Measurements from ENCODE around the gene DNAH1.

DNA sequence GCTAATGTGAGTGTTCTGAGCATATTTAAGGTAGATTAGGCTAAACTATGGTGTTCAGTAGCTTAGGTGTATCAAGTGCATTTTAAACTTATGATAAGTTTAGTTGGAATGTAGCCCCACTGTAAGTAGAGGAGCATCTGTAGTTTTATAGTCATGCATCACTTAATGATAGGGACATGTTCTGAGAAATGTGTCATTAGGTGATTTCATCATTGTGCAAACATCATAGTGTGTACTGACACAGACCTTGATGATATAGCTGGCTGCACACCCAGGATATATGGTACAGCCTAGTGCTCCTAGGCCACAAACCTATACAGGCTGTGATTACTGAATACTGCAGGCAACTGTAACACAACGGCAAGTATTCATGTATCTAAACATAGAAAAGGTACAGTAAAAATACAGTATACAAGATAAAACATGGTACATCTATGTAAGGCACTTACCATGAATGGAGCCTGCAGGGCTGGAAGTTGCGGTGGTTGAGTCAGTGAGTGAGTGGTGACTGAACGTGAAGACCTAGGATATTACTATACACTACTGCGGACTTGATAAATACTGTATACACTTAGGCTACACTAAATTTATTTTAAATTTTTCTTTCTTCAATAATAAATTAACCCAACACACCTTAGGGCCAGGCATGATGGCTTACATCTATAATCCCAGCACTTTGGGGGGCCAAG is 17.9 kb downstream of the DNAH1 start:
- TF ChIP-seq, protein P1, sequence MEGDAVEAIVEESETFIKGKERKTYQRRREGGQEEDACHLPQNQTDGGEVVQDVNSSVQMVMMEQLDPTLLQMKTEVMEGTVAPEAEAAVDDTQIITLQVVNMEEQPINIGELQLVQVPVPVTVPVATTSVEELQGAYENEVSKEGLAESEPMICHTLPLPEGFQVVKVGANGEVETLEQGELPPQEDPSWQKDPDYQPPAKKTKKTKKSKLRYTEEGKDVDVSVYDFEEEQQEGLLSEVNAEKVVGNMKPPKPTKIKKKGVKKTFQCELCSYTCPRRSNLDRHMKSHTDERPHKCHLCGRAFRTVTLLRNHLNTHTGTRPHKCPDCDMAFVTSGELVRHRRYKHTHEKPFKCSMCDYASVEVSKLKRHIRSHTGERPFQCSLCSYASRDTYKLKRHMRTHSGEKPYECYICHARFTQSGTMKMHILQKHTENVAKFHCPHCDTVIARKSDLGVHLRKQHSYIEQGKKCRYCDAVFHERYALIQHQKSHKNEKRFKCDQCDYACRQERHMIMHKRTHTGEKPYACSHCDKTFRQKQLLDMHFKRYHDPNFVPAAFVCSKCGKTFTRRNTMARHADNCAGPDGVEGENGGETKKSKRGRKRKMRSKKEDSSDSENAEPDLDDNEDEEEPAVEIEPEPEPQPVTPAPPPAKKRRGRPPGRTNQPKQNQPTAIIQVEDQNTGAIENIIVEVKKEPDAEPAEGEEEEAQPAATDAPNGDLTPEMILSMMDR (IDR thresholded peaks at IDR 0.05): no peak
- no peak for TF ChIP-seq POLR2A (IDR thresholded peaks at IDR 0.05)
- TF ChIP-seq EP300 (IDR thresholded peaks at IDR 0.05): no peak
- no peak for TF ChIP-seq POLR2AphosphoS5 (IDR thresholded peaks at IDR 0.05)
